H9 (cell line): ENCODE results near the gene DOCK9. TPM values are rescaled to one million over a fixed set of nuclear protein-coding genes. Genes with fewer than 3 reads are reported as not detected.

Source experiments
- DNase-seq: peaks from one replicate; pipeline ENCODE4 v3.0.0-alpha.2; 2017
- H2AFZ ChIP-seq: one replicate; pipeline ENCODE4 v1.6.1; 2013; ENCODE audit warnings: mild to moderate bottlenecking, low read length, control low read depth, moderate library complexity
- H2AK5ac ChIP-seq: 2 replicates; pipeline ENCODE4 v1.6.1; 2013; ENCODE audit warnings: low read length, control low read depth, mixed read lengths; ENCODE audit not compliant: insufficient read length
- H2BK120ac ChIP-seq: one replicate; pipeline ENCODE4 v1.6.1; 2013; ENCODE audit warnings: low read depth, mild to moderate bottlenecking, low read length, control low read depth, inconsistent platforms; ENCODE audit not compliant: poor library complexity, severe bottlenecking
- H2BK12ac ChIP-seq: 2 replicates; pipeline ENCODE4 v1.6.1; 2013; ENCODE audit warnings: low read length, control low read depth, mixed read lengths, low read depth; ENCODE audit not compliant: insufficient read length
- H2BK15ac ChIP-seq: 2 replicates; pipeline ENCODE4 v1.6.1; 2013; ENCODE audit warnings: low read depth, low read length, control low read depth
- H2BK20ac ChIP-seq: one replicate; pipeline ENCODE4 v1.6.1; 2013; ENCODE audit warnings: low read depth, mild to moderate bottlenecking, low read length, control low read depth, inconsistent platforms; ENCODE audit not compliant: poor library complexity, severe bottlenecking
- H2BK5ac ChIP-seq: 2 replicates; pipeline ENCODE4 v1.6.1; 2013; ENCODE audit warnings: low read length, control low read depth, mixed read lengths; ENCODE audit not compliant: insufficient read length
- H3K14ac ChIP-seq: 2 replicates; pipeline ENCODE4 v1.6.1; 2013; ENCODE audit warnings: low read length, control low read depth; ENCODE audit not compliant: insufficient read depth
- H3K18ac ChIP-seq: 2 replicates; pipeline ENCODE4 v1.6.1; 2013; ENCODE audit warnings: low read depth, mild to moderate bottlenecking, mixed read lengths, low read length, control low read depth; ENCODE audit not compliant: insufficient read length
- H3K23ac ChIP-seq: 2 replicates; pipeline ENCODE4 v1.6.1; 2013; ENCODE audit warnings: low read length, control low read depth, mixed read lengths, low read depth; ENCODE audit not compliant: insufficient read length
- H3K23me2 ChIP-seq: 2 replicates; pipeline ENCODE4 v1.6.1; 2013; ENCODE audit warnings: low read depth, mild to moderate bottlenecking, mixed read lengths, low read length, control low read depth; ENCODE audit not compliant: insufficient read length, poor library complexity, severe bottlenecking
- H3K27ac ChIP-seq: 2 replicates; pipeline ENCODE4 v1.5.1; 2013; ENCODE audit warnings: low read length, control low read depth, mixed read lengths, low read depth; ENCODE audit not compliant: insufficient read length
- H3K27me3 ChIP-seq: 2 replicates; pipeline ENCODE4 v1.6.1; 2013; ENCODE audit warnings: low read length, control low read depth, inconsistent platforms; ENCODE audit not compliant: insufficient read depth
- H3K4ac ChIP-seq: 2 replicates; pipeline ENCODE4 v1.6.1; 2013; ENCODE audit warnings: low read depth, mild to moderate bottlenecking, control low read depth, inconsistent platforms, low read length, moderate library complexity
- H3K4me1 ChIP-seq: 2 replicates; pipeline ENCODE4 v1.6.1; 2013; ENCODE audit warnings: low read length, control low read depth, inconsistent platforms; ENCODE audit not compliant: insufficient read depth
- H3K4me2 ChIP-seq: 2 replicates; pipeline ENCODE4 v1.6.1; 2013; ENCODE audit warnings: low read length, control low read depth, mixed read lengths; ENCODE audit not compliant: insufficient read length, insufficient read depth
- H3K56ac ChIP-seq: 2 replicates; pipeline ENCODE4 v1.6.1; 2013; ENCODE audit warnings: low read depth, mild to moderate bottlenecking, mixed read lengths, low read length, control low read depth; ENCODE audit not compliant: insufficient read length
- H3K79me1 ChIP-seq: 2 replicates; pipeline ENCODE4 v1.6.1; 2013; ENCODE audit warnings: low read depth, mild to moderate bottlenecking, moderate library complexity, low read length, control low read depth, inconsistent platforms; ENCODE audit not compliant: insufficient read depth, poor library complexity, severe bottlenecking
- H3K79me2 ChIP-seq: 2 replicates; pipeline ENCODE4 v1.6.1; 2013; ENCODE audit warnings: low read length, control low read depth, inconsistent platforms; ENCODE audit not compliant: insufficient read depth
- H3K9ac ChIP-seq: 2 replicates; pipeline ENCODE4 v1.6.1; 2013; ENCODE audit warnings: low read length, control low read depth, mixed read lengths; ENCODE audit not compliant: insufficient read length; ENCODE audit errors: extremely low read depth
- H3K9me3 ChIP-seq: one replicate; pipeline ENCODE4 v1.6.1; 2013; ENCODE audit warnings: low read depth, low read length, inconsistent platforms; ENCODE audit not compliant: control insufficient read depth
- H3T11ph ChIP-seq: one replicate; pipeline ENCODE4 v1.6.1; 2013; ENCODE audit warnings: mild to moderate bottlenecking, low read length, control low read depth, inconsistent platforms
- H4K20me1 ChIP-seq: one replicate; pipeline ENCODE4 v1.6.1; 2013; ENCODE audit not compliant: control insufficient read depth, insufficient read length, insufficient read depth
- H4K5ac ChIP-seq: 2 replicates; pipeline ENCODE4 v1.6.1; 2013; ENCODE audit warnings: low read depth, mild to moderate bottlenecking, mixed read lengths, low read length, control low read depth; ENCODE audit not compliant: insufficient read length
- H4K8ac ChIP-seq: replicated peaks from 2 replicates; pipeline ENCODE4 v1.6.1; 2013; ENCODE audit warnings: low read length, control low read depth, mixed read lengths, low read depth; ENCODE audit not compliant: insufficient read length
- H4K91ac ChIP-seq: 2 replicates; pipeline ENCODE4 v1.6.1; 2013; ENCODE audit warnings: low read depth, mild to moderate bottlenecking, moderate library complexity, mixed read lengths, low read length, control low read depth; ENCODE audit not compliant: insufficient read length
- H3K27ac Mint-ChIP-seq, 3 experiments: 2 replicates in 2 of 3; 3 replicates in 1 of 3; pipeline ENCODE4 v1.8.0; 2020 to 2021; ENCODE audit warnings: mixed read lengths in 3 of 3, mild to moderate bottlenecking in 1 of 3, moderate library complexity in 1 of 3
- H3K27me3 Mint-ChIP-seq: 2 replicates; pipeline ENCODE4 v1.8.0; 2021; ENCODE audit warnings: low read depth, mild to moderate bottlenecking, moderate library complexity, mixed read lengths
- H3K36me3 Mint-ChIP-seq, 3 experiments: 2 replicates in 2 of 3; 3 replicates in 1 of 3; pipeline ENCODE4 v1.8.0; 2020 to 2021; ENCODE audit warnings: low read depth in 3 of 3, mixed read lengths in 3 of 3; ENCODE audit not compliant: insufficient read depth in 1 of 3
- H3K4me1 Mint-ChIP-seq, 2 experiments: 2 replicates each; pipeline ENCODE4 v1.8.0; 2020; ENCODE audit warnings: mixed read lengths in 2 of 2
- H3K4me3 Mint-ChIP-seq, 2 experiments: 2 replicates in 1 of 2; 3 replicates in 1 of 2; pipeline ENCODE4 v1.8.0; 2020 to 2021; ENCODE audit warnings: mild to moderate bottlenecking in 2 of 2, mixed read lengths in 2 of 2, moderate library complexity in 1 of 2
- H3K9me3 Mint-ChIP-seq, 2 experiments: 2 replicates in 1 of 2; 3 replicates in 1 of 2; pipeline ENCODE4 v1.8.0; 2020; ENCODE audit warnings: mild to moderate bottlenecking in 2 of 2, mixed read lengths in 2 of 2, moderate library complexity in 1 of 2
- WGBS: extraction: QIAGEN DNeasy Blood & Tissue Kit; methylation state at CpG from one replicate; pipeline ENCODE4 v1.1.7; 2013; ENCODE audit warnings: missing lambda C conversion rate, low lambda C conversion rate, mixed read lengths; ENCODE audit not compliant: insufficient read length; ENCODE audit errors: extremely low coverage; 5-methylcytosine and 5-hydroxymethylcytosine counted together
- total RNA-seq: library from RNA; stranded (reverse); gene quantifications from 2 replicates; pipeline ENCODE4 v1.2.1, GENCODE V29; 2021
- TF ChIP-seq, protein P1 (sequence below): fragments of 200-600 bp; sonication (generic); conservative IDR thresholded peaks from 3 replicates; pipeline ENCODE4 v1.8.0; 2021; ENCODE audit warnings: antibody characterized with exemption, mild to moderate bottlenecking

Gene DOCK9
- total RNA-seq, 1 experiment from 2014 or later = 23.0 TPM

DNA sequence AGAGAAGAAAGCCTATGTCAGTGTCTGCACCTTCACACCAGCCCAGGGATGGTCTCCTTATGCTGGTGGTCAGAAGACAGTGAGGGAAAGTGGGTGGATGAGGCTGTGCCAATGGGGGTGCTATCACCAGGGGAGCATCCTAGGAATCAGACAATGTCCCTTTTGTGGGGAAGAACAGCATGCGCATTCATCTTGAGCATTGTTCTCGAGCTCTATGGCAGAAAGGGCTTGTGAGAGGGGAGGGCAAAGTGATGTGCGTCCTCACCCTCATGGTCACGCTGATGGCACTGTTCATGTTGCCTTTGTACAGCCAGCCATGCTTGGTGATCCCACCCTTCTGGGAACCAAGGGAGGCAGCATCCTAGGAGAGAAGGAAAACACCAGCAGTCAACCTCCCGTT, 56.1 kb downstream of the DOCK9 start:
- WGBS = no CpG with 5 or more reads among the region's 5 CpGs

More for the DNA sequence above, 56.1 kb downstream of the DOCK9 start:
- H3K27me3 Mint-ChIP-seq = no peaks in the 10 kb centered on the region
- no peaks in the 10 kb centered on the region for H3K79me2 ChIP-seq
- no peaks in the 10 kb centered on the region for H4K20me1 ChIP-seq
- DNase-seq = no peak
- no peak overlapping the region for H3K9ac ChIP-seq
- peaks cover 3% of the 10 kb centered on the region for H3K79me1 ChIP-seq
- peaks cover 30 to 34% of the 10 kb centered on the region in 2 experiments for H3K4me1 Mint-ChIP-seq
- no peak overlapping the region for H3K4me3 Mint-ChIP-seq
- H3K23ac ChIP-seq = no peak overlapping the region
- H2BK120ac ChIP-seq = no peak overlapping the region
- TF ChIP-seq, protein P1, sequence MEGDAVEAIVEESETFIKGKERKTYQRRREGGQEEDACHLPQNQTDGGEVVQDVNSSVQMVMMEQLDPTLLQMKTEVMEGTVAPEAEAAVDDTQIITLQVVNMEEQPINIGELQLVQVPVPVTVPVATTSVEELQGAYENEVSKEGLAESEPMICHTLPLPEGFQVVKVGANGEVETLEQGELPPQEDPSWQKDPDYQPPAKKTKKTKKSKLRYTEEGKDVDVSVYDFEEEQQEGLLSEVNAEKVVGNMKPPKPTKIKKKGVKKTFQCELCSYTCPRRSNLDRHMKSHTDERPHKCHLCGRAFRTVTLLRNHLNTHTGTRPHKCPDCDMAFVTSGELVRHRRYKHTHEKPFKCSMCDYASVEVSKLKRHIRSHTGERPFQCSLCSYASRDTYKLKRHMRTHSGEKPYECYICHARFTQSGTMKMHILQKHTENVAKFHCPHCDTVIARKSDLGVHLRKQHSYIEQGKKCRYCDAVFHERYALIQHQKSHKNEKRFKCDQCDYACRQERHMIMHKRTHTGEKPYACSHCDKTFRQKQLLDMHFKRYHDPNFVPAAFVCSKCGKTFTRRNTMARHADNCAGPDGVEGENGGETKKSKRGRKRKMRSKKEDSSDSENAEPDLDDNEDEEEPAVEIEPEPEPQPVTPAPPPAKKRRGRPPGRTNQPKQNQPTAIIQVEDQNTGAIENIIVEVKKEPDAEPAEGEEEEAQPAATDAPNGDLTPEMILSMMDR = no peak
- no peaks in the 10 kb centered on the region for H3K9me3 Mint-ChIP-seq
- H3K4me1 ChIP-seq = peaks cover 5% of the 10 kb centered on the region; the same call in 1 of the 2 replicates
- H3K27ac Mint-ChIP-seq = no peak overlapping the region
- H3K23me2 ChIP-seq = no peaks in the 10 kb centered on the region
- no peaks in the 10 kb centered on the region for H3K9me3 ChIP-seq
- H4K91ac ChIP-seq = no peak overlapping the region
- H3K27me3 ChIP-seq = no peaks in the 10 kb centered on the region
- no peak overlapping the region for H3K4ac ChIP-seq
- H2BK12ac ChIP-seq = no peak overlapping the region
- no peak overlapping the region for H3K18ac ChIP-seq
- no peak overlapping the region for H4K8ac ChIP-seq
- no peak overlapping the region for H4K5ac ChIP-seq
- no peak overlapping the region for H3K4me2 ChIP-seq
- H3K36me3 Mint-ChIP-seq = no peaks in the 10 kb centered on the region; a peak in 2 of 7 replicates
- H2BK15ac ChIP-seq = no peak overlapping the region
- no peak overlapping the region for H2AK5ac ChIP-seq
- H3K27ac ChIP-seq = no peak overlapping the region
- no peak overlapping the region for H3K56ac ChIP-seq
- no peak overlapping the region for H2BK5ac ChIP-seq
- H3T11ph ChIP-seq = no peak overlapping the region
- no peak overlapping the region for H3K14ac ChIP-seq
- H2AFZ ChIP-seq = no peak overlapping the region
- no peak overlapping the region for H2BK20ac ChIP-seq
